C4-2B (cell line): ENCODE measurements around the gene PPOX.
A peak's percentile ranks its signal among the peaks of the same experiment; 100 is the strongest.

Experiments used
- H3K27ac ChIP-seq: fragments of 450-650 bp; 2 replicates; pipeline ENCODE4 v1.5.1; 2017
- CTCF ChIP-seq: fragments of 450-650 bp; conservative IDR thresholded peaks from 2 replicates; pipeline ENCODE4 v1.5.1; 2017; ENCODE audit warnings: mild to moderate bottlenecking
- ZFX ChIP-seq: fragments of 450-650 bp; IDR thresholded peaks from 2 replicates; pipeline ENCODE4 v1.6.1; 2017

Gene PPOX

DNA sequence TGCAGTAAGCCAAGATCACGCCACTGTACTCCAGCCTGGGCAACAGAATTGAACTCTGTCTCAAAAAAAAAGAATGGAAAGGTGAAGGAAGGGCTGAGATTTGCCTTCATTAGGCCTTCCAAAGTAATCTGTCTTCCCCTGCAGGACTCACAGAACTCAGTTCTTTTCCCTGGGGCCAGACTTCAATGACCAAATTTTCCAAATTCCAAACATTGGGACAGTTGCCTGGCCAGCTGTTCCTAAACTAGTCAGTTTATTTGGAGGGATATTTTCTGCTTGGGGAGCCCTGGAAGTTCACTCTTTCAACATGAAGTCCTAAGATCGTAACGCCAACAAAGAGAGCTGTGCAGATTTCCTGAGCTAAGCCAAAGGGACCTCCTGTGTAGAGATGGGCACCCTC lies 28.3 kb upstream of the PPOX start:
- no peak overlapping the region for H3K27ac ChIP-seq
- TF ChIP-seq CTCF (no peak), ZFX (no peak)

DNA sequence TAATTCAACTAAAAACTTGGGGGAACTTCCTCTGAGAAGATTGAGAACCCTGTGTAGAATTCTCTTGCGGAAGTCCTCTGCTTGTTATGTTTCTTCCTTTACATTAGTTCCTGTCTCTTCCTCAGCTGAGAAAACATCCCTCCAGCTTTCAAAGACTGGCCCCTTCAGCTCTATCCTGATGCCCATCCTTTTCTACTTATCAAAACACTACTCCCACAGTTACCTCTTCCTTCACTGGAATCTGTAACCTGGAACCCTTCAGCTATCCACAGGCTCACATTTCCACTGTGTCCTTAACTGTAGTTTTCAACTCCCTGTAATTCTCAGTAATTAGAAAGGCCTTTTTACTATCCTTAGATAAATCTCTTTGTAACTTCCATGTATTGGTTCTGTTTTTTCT lies 27.8 kb upstream of the PPOX start:
- no peak for TF ChIP-seq CTCF
- TF ChIP-seq ZFX: no peak
- H3K27ac ChIP-seq: no peak overlapping the region

GRCh38 chr1:161139766-161140165 lies 26.5 kb upstream of the PPOX start:
- TF ChIP-seq CTCF (peak; percentile 75), ZFX (no peak)
- no peak overlapping the region for H3K27ac ChIP-seq

DNA sequence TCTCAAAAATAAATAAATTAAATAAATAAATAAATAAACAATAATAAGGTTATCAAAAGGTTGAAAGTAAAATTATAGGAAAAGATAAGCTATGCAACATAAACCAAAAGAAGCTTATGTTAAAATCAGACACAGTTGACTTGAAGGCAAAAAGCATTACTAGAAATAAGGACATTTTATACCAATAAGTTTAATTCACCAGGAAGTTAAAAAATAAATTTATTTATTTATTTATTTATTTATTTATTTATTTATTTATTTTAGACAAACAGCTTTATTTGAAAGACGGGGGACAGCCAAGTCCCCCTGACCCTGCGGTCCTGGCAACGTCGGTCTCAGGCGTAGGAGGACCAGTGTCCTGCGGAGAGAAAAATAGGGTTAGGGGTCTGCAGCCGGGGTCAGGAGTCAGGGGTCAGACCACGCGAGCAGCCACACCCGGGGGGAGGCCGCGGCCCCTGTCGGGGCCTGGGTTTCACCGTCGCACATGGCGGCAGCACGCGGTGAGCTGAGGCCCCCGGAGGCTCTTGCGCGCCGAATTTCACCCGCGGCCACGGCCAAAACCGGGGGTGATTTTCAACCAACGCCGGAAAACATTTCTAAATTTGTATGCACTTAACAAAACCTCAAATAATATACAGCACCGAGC lies 25.3 kb upstream of the PPOX start:
- TF ChIP-seq ZFX (no peak), CTCF (no peak)
- H3K27ac ChIP-seq: no peak overlapping the region

DNA sequence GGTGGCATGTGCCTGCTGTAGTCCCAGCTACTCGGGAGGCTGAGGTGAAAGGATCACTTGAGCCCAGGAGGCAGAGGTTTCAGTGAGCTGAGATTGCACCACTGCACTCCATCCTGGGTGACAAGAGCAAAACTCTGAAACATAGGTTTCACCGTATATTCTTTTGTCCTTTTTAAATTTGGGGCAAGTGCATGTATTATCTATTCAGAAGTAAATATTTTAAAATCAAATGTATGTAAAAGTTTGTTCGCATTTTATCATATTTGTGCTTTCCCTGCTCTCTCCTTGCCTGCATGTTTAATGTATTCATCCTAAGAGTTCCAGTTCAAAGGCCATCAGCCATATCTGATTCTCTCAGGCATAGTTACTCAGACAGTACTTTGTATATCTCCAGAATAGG lies 20.4 kb upstream of the PPOX start:
- H3K27ac ChIP-seq: no peak overlapping the region
- TF ChIP-seq CTCF (no peak), ZFX (no peak)

DNA sequence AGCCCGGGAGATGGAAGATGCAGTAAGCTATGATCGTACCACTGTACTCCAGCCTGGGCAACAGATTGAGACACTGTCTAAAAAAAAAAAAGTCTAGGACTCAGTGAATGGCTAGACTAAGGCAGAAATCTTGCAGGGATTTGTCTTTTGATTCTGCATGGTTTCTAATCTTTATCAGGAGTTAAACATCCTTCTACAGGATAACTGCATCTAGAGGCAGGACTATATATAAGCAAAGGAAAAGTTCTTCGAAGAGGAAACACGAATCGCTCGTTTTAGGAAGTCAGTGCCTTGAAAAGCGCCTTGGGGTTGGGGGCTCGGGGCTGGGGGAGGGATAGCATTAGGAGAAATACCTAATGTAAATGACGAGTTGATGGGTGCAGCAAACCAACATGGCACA lies 13.1 kb upstream of the PPOX start:
- TF ChIP-seq CTCF: no peak
- TF ChIP-seq ZFX: no peak

DNA sequence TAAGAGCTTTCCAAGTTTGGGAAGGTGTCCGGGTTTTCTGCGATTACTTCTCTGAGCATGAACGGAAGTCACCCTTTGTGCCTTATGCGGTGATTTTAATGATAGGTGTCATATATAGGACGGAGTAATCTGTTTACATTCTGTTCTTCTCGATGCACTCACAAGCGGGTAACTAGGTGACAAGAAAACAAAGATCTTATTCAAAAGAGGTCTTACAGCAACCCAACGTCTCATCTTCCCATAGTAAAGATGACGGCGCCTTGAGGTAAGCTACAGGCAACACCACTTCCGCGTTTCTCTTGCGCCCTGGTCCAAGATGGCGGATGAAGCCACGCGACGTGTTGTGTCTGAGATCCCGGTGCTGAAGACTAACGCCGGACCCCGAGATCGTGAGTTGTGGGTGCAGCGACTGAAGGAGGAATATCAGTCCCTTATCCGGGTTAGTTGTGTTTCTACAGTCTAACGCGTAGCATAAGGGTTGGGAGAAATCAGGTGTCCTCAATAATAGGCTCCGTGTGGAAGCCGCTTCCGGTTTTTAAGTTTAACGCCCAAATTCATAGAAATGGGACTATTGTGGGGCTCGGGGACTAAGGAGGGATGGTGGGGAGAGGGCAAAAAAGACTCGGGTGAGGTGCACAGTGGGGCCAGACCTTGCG lies 12.4 kb upstream of the PPOX start, which contains the start of gene UFC1:
Gene UFC1, plus strand, starts transcription at position 297 of the 656 bp plus-strand sequence. Its CDS starts 20 bp downstream, at position 317.
- TF ChIP-seq ZFX (no peak), CTCF (no peak)
- peak within 1 kb of the TSS; percentile 98 for H3K27ac ChIP-seq

More for the DNA sequence above, 13.1 kb upstream of the PPOX start:
- H3K27ac ChIP-seq: peak overlapping the region; percentile 98
